ENCODE data around the gene BRD2. TPM values are rescaled to one million over a fixed set of nuclear protein-coding genes. Genes with fewer than 3 reads are reported as not detected.

The BRD2 gene
- total RNA-seq, 1 experiment from 2014 or later, result 222 TPM

- TF ChIP-seq ZNF416 (CRISPR knock-in tag; IDR thresholded peaks at IDR 0.05) (no peak), JAZF1 (CRISPR knock-in tag; IDR thresholded peaks at IDR 0.05) (no peak), TP53 (CRISPR knock-in tag; IDR thresholded peaks at IDR 0.05) (no peak; the same call in 1 of the 2 replicates), ZNF423 (CRISPR knock-in tag; IDR thresholded peaks at IDR 0.05) (no peak), AFF4 (CRISPR knock-in tag; IDR thresholded peaks at IDR 0.05; ENCODE audit: borderline replicate concordance) (no peak), ARID4B (CRISPR knock-in tag; IDR thresholded peaks at IDR 0.05; ENCODE audit: borderline replicate concordance) (0 out of 2 replicates have a peak, but pooled peaks have one; percentile 14), HMGA2 (CRISPR knock-in tag; IDR thresholded peaks at IDR 0.05) (peak; percentile 88), NR1H2 (CRISPR knock-in tag; IDR thresholded peaks at IDR 0.05) (no peak), SMAD4 (CRISPR knock-in tag; IDR thresholded peaks at IDR 0.05) (no peak), ELF4 (CRISPR knock-in tag; IDR thresholded peaks at IDR 0.05; ENCODE audit: low read depth) (no peak), TCF7 (CRISPR knock-in tag; IDR thresholded peaks at IDR 0.05; ENCODE audit: low read depth) (peak; percentile 36; the same call in 1 of the 2 replicates), MXD4 (CRISPR knock-in tag; IDR thresholded peaks at IDR 0.05; ENCODE audit: borderline replicate concordance) (no peak), OVOL2 (CRISPR knock-in tag; IDR thresholded peaks at IDR 0.05; ENCODE audit: borderline replicate concordance) (0 out of 2 replicates have a peak, but pooled peaks have one; percentile 73), JUN (CRISPR knock-in tag; IDR thresholded peaks at IDR 0.05) (no peak), GTF2I (CRISPR knock-in tag; conservative IDR thresholded peaks at IDR 0.05) (no peak), SMAD3 (CRISPR knock-in tag; IDR thresholded peaks at IDR 0.05; ENCODE audit: borderline replicate concordance) (no peak), CREM (CRISPR knock-in tag; IDR thresholded peaks at IDR 0.05) (peak; percentile 79; the same call in 1 of the 2 replicates), ZNF671 (CRISPR knock-in tag; IDR thresholded peaks at IDR 0.05) (peak; percentile 79; the same call in 1 of the 2 replicates), PRRX2 (CRISPR knock-in tag; IDR thresholded peaks at IDR 0.05) (no peak)
- TF ChIP-seq, protein P1, sequence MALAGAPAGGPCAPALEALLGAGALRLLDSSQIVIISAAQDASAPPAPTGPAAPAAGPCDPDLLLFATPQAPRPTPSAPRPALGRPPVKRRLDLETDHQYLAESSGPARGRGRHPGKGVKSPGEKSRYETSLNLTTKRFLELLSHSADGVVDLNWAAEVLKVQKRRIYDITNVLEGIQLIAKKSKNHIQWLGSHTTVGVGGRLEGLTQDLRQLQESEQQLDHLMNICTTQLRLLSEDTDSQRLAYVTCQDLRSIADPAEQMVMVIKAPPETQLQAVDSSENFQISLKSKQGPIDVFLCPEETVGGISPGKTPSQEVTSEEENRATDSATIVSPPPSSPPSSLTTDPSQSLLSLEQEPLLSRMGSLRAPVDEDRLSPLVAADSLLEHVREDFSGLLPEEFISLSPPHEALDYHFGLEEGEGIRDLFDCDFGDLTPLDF (CRISPR knock-in tag; IDR thresholded peaks at IDR 0.05), result no peak
- TF ChIP-seq, protein P2, sequence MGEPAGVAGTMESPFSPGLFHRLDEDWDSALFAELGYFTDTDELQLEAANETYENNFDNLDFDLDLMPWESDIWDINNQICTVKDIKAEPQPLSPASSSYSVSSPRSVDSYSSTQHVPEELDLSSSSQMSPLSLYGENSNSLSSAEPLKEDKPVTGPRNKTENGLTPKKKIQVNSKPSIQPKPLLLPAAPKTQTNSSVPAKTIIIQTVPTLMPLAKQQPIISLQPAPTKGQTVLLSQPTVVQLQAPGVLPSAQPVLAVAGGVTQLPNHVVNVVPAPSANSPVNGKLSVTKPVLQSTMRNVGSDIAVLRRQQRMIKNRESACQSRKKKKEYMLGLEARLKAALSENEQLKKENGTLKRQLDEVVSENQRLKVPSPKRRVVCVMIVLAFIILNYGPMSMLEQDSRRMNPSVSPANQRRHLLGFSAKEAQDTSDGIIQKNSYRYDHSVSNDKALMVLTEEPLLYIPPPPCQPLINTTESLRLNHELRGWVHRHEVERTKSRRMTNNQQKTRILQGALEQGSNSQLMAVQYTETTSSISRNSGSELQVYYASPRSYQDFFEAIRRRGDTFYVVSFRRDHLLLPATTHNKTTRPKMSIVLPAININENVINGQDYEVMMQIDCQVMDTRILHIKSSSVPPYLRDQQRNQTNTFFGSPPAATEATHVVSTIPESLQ (CRISPR knock-in tag; IDR thresholded peaks at IDR 0.05), result no peak
- TF ChIP-seq, protein P3, sequence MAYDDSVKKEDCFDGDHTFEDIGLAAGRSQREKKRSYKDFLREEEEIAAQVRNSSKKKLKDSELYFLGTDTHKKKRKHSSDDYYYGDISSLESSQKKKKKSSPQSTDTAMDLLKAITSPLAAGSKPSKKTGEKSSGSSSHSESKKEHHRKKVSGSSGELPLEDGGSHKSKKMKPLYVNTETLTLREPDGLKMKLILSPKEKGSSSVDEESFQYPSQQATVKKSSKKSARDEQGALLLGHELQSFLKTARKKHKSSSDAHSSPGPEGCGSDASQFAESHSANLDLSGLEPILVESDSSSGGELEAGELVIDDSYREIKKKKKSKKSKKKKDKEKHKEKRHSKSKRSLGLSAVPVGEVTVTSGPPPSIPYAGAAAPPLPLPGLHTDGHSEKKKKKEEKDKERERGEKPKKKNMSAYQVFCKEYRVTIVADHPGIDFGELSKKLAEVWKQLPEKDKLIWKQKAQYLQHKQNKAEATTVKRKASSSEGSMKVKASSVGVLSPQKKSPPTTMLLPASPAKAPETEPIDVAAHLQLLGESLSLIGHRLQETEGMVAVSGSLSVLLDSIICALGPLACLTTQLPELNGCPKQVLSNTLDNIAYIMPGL (CRISPR knock-in tag; IDR thresholded peaks at IDR 0.05), result no peak; the same call in 1 of the 2 replicates
- TF ChIP-seq, protein P4, sequence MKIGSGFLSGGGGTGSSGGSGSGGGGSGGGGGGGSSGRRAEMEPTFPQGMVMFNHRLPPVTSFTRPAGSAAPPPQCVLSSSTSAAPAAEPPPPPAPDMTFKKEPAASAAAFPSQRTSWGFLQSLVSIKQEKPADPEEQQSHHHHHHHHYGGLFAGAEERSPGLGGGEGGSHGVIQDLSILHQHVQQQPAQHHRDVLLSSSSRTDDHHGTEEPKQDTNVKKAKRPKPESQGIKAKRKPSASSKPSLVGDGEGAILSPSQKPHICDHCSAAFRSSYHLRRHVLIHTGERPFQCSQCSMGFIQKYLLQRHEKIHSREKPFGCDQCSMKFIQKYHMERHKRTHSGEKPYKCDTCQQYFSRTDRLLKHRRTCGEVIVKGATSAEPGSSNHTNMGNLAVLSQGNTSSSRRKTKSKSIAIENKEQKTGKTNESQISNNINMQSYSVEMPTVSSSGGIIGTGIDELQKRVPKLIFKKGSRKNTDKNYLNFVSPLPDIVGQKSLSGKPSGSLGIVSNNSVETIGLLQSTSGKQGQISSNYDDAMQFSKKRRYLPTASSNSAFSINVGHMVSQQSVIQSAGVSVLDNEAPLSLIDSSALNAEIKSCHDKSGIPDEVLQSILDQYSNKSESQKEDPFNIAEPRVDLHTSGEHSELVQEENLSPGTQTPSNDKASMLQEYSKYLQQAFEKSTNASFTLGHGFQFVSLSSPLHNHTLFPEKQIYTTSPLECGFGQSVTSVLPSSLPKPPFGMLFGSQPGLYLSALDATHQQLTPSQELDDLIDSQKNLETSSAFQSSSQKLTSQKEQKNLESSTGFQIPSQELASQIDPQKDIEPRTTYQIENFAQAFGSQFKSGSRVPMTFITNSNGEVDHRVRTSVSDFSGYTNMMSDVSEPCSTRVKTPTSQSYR (CRISPR knock-in tag; IDR thresholded peaks at IDR 0.05), result 0 out of 2 replicates have a peak, but pooled peaks have one; percentile 37
Measured at GRCh38 chr6:32971581-32972352, 3.4 kb downstream of the BRD2 start (continued).

Data from WTC11 (cell line).